Gastroesophageal sphincter (tissue), 4 donors: Measurements from ENCODE around the gene TXNL4A. TPM values are rescaled to one million over a fixed set of nuclear protein-coding genes. Genes with fewer than 3 reads are reported as not detected.
"Not testable (repeated sequence)": the region's sequence is repeated elsewhere in the genome, so short reads cannot be mapped to it uniquely, and the experiment has no call there.

ENCODE experiments used
- ATAC-seq: fragments of 150-250 bp; one replicate; pipeline ENCODE4 v1.9.1; 2016; ENCODE audit warnings: mild to moderate bottlenecking, moderate library complexity
- H3K27ac ChIP-seq, 4 donors: fragments of 200-600 bp; sonication (generic) in 3 of 4; 1 replicate in 3 of 4; 2 replicates in 1 of 4; pipeline ENCODE4 v1.5.1; 2016 to 2019
- H3K27me3 ChIP-seq: fragments of 200-600 bp; sonication (generic); one replicate; pipeline ENCODE4 v1.5.1; 2019
- H3K36me3 ChIP-seq, 2 donors: fragments of 200-600 bp; sonication (generic); one replicate each; pipeline ENCODE4 v1.5.1; 2019; ENCODE audit warnings: control low read depth in 1 of 2
- H3K4me1 ChIP-seq, 3 donors: fragments of 200-600 bp; sonication (generic); 1 replicate in 2 of 3; 2 replicates in 1 of 3; pipeline ENCODE4 v1.5.1; 2016 to 2019; ENCODE audit warnings: control low read depth in 2 of 3
- H3K4me3 ChIP-seq, 2 donors: fragments of 200-600 bp; sonication (generic); one replicate each; pipeline ENCODE4 v1.5.1; 2019; ENCODE audit warnings: mild to moderate bottlenecking in 1 of 2, moderate library complexity in 1 of 2
- H3K9me3 ChIP-seq, 3 donors: fragments of 200-600 bp; sonication (generic); one replicate each; pipeline ENCODE4 v1.5.1; 2017 to 2019; ENCODE audit warnings: control low read depth in 2 of 3
- EP300 ChIP-seq: sonication (generic); formaldehyde crosslinking; IDR thresholded peaks from one replicate; pipeline ENCODE4 v1.6.1; 2017; ENCODE audit warnings: antibody characterized with exemption, mild to moderate bottlenecking
- POLR2A ChIP-seq, 2 donors: fragments of 450-650 bp; IDR thresholded peaks; one replicate each; pipeline ENCODE4 v1.6.1; 2017; ENCODE audit warnings: antibody characterized with exemption in 2 of 2, mild to moderate bottlenecking in 2 of 2, moderate library complexity in 1 of 2
- POLR2AphosphoS5 ChIP-seq: sonication (generic); formaldehyde crosslinking; IDR thresholded peaks from one replicate; pipeline ENCODE4 v1.6.1; 2017; ENCODE audit warnings: antibody characterized with exemption
- WGBS, 2 donors: methylation state at CpG; one replicate each; pipeline ENCODE4 v1.1.5; 2018; ENCODE audit warnings: low coverage in 1 of 2; 5-methylcytosine and 5-hydroxymethylcytosine counted together
- total RNA-seq, 4 donors: library from RNA; depleted of rRNA; stranded (reverse); fragments of >200 nt; gene quantifications; one replicate each; pipeline ENCODE4 v1.1.0, GENCODE V29; 2016
- TF ChIP-seq, protein P1 (sequence below), 4 experiments: fragments of 200-600 bp in 2 of 4; fragments of 450-650 bp in 2 of 4; sonication (generic) in 1 of 4; IDR thresholded peaks; one replicate each; pipeline ENCODE4 v1.5.1; 2017 to 2019; ENCODE audit warnings: antibody characterized with exemption in 4 of 4, mild to moderate bottlenecking in 2 of 4, moderate library complexity in 2 of 4

TXNL4A gene
- total RNA-seq, 4 donors from 2014 or later = 20.4 to 55.3 (median 39.6) TPM

DNA sequence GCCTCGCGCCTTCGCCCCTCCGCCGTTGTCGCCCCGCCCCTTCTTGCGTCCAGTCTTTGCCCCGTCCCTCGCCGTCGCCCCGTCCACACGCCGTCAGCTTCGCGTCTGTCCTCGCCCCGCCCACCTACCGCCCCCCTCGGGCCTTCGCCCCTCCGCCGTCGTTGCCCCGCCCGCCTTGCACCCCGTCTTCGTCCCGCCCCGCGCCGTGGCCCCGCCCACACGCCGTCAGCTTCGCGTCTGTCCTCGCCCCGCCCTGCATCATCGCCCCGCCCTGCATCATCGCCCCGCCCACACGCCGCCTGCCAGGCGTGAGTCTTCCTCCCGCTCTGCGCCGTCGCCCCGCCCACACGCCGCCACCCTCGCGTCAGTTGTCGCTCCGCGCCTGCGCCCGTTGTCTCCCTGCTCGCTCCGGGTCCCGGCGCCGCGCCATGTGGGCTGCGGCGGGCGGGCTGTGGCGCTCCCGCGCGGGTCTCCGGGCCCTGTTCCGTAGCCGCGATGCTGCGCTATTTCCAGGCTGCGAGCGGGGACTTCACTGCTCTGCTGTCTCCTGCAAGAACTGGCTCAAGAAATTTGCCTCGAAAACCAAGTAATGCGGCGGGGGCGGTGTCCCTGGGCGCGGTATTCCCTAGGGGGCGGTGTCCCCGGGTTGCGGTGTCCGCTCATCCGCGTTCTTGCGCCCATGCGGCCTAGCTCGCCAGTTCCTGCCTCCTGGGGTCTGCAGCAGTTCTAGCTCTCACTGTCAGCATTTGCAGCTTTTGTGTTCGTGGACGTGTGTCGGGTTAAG is 45.9 kb upstream of the TXNL4A start, which contains the start of gene RBFA:
Gene RBFA, plus strand, starts transcription at position 367 of the 784 bp plus-strand sequence. Its CDS starts 62 bp downstream, at position 429.
- ATAC-seq = peak; percentile 92
- TF ChIP-seq, protein P1, sequence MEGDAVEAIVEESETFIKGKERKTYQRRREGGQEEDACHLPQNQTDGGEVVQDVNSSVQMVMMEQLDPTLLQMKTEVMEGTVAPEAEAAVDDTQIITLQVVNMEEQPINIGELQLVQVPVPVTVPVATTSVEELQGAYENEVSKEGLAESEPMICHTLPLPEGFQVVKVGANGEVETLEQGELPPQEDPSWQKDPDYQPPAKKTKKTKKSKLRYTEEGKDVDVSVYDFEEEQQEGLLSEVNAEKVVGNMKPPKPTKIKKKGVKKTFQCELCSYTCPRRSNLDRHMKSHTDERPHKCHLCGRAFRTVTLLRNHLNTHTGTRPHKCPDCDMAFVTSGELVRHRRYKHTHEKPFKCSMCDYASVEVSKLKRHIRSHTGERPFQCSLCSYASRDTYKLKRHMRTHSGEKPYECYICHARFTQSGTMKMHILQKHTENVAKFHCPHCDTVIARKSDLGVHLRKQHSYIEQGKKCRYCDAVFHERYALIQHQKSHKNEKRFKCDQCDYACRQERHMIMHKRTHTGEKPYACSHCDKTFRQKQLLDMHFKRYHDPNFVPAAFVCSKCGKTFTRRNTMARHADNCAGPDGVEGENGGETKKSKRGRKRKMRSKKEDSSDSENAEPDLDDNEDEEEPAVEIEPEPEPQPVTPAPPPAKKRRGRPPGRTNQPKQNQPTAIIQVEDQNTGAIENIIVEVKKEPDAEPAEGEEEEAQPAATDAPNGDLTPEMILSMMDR (IDR thresholded peaks at IDR 0.05) = peak in 3 of 4 experiments; percentile 58 to 80 (median 69)
- peak; percentile 50 for TF ChIP-seq POLR2AphosphoS5
- no peak for TF ChIP-seq EP300
- peak; percentile 38 to 39 for TF ChIP-seq POLR2A (IDR thresholded peaks at IDR 0.05)
- Histone ChIP-seq H3K27ac (peak within 1 kb of the TSS; percentile 44 to 91 (median 88)), H3K9me3 (peaks cover 0 to 10% (median 0%) of the 10 kb centered on the region in 3 donors), H3K4me3 (peak within 1 kb of the TSS; percentile 61 to 74), H3K27me3 (no peaks in the 10 kb centered on the region), H3K36me3 (peaks cover 0 to 24% of the 10 kb centered on the region in 2 donors), H3K4me1 (peaks cover 0 to 25% (median 7%) of the 10 kb centered on the region in 3 donors)
- WGBS, 2 donors = 0% methylated on average over 7 to 12 of the region's 99 CpGs

DNA sequence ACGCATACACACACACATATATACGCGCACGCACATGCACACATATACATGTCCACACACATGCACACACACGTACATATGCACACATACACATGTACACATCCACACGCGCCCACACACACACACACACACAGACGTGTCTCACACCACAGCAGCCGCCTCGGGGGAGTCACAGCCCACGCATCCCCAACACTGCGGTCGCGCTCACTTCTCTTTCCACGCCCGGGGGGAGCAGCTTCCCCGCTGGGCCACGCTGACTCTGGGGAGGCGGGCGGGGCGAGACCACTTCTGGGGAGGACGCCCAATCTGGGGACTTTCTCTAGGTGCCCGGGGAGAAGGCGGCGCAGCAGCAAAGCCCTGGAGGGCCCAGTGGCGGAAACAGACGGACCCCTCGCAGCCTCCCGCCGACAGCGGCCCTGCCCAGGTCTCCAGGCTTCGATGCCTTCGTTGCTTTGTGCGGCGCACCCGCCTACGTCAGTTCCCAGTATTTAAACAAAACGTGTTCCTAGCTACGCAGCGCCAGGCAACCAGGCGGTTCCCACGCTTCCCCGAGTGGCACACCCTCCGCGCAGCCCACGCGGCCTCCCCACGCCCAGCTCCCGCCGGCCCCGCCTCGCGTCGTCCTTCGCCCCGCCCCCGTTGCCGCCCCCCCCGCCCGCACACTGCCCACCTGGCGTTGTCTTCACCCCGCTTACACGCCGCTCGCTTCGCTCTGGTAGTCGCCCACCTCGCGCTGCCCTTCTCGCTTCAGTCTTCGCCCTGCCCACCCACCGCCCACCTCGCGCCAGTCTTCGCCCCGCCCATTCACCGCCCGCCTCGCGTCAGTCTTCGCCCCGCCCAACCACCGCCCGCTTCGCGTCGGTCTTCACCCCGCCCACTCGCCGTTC is 45.1 kb upstream of the TXNL4A start:
- H3K4me3 ChIP-seq = peak overlapping the region; percentile 61 to 74
- WGBS, 2 donors = 20 to 24% methylated on average over 7 to 10 of the region's 90 CpGs
- peak; percentile 83 for ATAC-seq
- H3K27me3 ChIP-seq = no peaks in the 10 kb centered on the region
- peak overlapping the region; percentile 25 to 91 (median 88) for H3K27ac ChIP-seq
- H3K4me1 ChIP-seq = peaks cover 0 to 25% (median 7%) of the 10 kb centered on the region in 3 donors
- peaks cover 0 to 17% (median 0%) of the 10 kb centered on the region in 3 donors for H3K9me3 ChIP-seq
- peaks cover 0 to 22% of the 10 kb centered on the region in 2 donors for H3K36me3 ChIP-seq
- TF ChIP-seq POLR2A (IDR thresholded peaks at IDR 0.05) (peak in 1 of 2 donors; percentile 25), POLR2AphosphoS5 (peak; percentile 78), EP300 (no peak)
- TF ChIP-seq, protein P1 (IDR thresholded peaks at IDR 0.05) = peak in 1 of 4 experiments; percentile 14

DNA sequence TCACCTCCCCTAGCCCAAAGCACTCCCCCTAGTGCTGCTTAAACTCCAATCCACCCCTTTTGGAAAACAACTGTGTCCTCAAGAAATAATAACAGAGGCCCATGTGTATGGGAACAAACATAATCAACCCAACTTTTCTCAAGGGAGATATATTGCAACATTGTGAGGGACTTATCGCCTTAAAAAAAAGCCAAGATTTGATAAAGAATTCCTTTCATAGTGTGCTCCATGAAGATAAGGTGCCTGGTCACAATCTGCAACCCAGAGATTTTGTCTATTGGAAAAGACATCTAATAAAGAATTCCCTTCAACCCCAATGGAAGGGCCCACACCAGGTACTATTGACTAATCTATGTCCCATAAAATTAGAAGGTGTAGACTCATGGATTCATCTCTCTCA is 41.3 kb upstream of the TXNL4A start:
- TF ChIP-seq EP300 (no peak), POLR2A (IDR thresholded peaks at IDR 0.05) (no peak), POLR2AphosphoS5 (no peak)
- TF ChIP-seq, protein P1 (IDR thresholded peaks at IDR 0.05) = no peak
- Histone ChIP-seq H3K4me1 (peaks cover 0 to 10% (median 0%) of the 10 kb centered on the region in 3 donors), H3K27ac (no peak overlapping the region), H3K36me3 (peaks cover 0 to 33% of the 10 kb centered on the region in 2 donors), H3K27me3 (no peaks in the 10 kb centered on the region), H3K4me3 (no peak overlapping the region), H3K9me3 (peaks cover 0 to 49% (median 0%) of the 10 kb centered on the region in 3 donors)
- ATAC-seq = no peak
- 88 to 100% methylated on average over 1 of the region's 1 CpG for WGBS, 2 donors

DNA sequence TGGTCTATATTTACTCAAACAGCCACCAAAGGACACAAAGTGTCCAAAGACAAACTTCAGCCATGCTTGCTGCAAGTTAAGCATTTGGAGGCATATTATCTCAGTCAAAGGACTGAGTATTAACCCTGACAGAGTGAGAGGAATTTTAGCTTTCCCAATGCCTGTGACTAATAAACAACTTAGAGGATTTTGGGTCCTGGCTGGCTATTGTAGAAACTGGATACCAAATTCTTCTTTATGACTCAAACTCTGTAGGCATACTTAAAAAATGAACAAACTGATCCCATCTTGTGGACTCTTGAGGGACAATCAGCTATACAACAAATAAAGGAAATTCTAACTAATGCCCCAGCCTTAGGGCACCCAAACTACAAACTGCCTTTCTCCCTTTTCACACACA is 39.4 kb upstream of the TXNL4A start:
- H3K4me1 ChIP-seq, H3K27ac ChIP-seq, ATAC-seq, H3K4me3 ChIP-seq, H3K27me3 ChIP-seq: not testable (repeated sequence)
- Histone ChIP-seq H3K9me3 (peaks cover 0 to 69% (median 2%) of the 10 kb centered on the region in 3 donors), H3K36me3 (peaks cover 0 to 37% of the 10 kb centered on the region in 2 donors)

DNA sequence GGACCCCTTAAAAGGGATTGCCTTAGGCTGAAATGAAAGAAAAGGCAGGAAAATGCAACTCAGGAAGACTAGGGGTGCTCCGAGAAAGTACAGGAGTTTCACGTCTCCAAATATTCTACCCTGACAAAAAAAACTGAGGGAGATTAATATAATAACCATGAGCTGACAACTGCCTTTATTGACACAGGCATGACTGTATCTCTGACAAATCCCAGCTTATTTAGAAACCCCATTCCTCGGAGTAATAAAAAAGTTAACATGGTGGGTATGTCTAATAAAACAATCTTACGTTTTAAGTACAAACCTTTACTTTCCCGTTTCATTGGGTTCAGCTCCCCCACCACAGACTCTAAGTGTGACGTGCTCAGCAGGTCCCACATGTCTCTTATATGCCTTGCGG is 38.0 kb upstream of the TXNL4A start:
- TF ChIP-seq POLR2A (IDR thresholded peaks at IDR 0.05) = no peak
- TF ChIP-seq, protein P1 (IDR thresholded peaks at IDR 0.05) = no peak
- TF ChIP-seq POLR2AphosphoS5 = no peak
- no peak for TF ChIP-seq EP300
- Histone ChIP-seq H3K36me3 (peaks cover 0 to 37% of the 10 kb centered on the region in 2 donors), H3K9me3 (peaks cover 0 to 82% (median 7%) of the 10 kb centered on the region in 3 donors)

More for the DNA sequence above, 38.0 kb upstream of the TXNL4A start:
- Histone ChIP-seq H3K4me1 (no peaks in the 10 kb centered on the region), H3K27ac (no peak overlapping the region), H3K27me3 (no peaks in the 10 kb centered on the region), H3K4me3 (no peak overlapping the region)
- no peak for ATAC-seq
- WGBS, 2 donors = 95 to 98% methylated on average over 7 of the region's 7 CpGs
